ENCODE results near the gene SCYGR6.
A peak's percentile ranks its signal among the peaks of the same experiment; 100 is the strongest.

The SCYGR6 gene

GRCh38 chr2:227724394-227725039 is at the start of gene SCYGR6:
Gene SCYGR6 (minus strand): TSS chr2:227724757. CDS start chr2:227724757, 0 bp downstream.
- no peak within 1 kb of the TSS for H3K4me3 ChIP-seq (ENCODE audit: low read depth, low read length)
- no peak for TF ChIP-seq CTCF (IDR thresholded peaks at IDR 0.05; ENCODE audit: low read depth, low read length)

- no peak overlapping the region for H3K4me3 ChIP-seq (ENCODE audit: low read depth, low read length)
- peak; percentile 12; the same call in 1 of the 2 replicates for TF ChIP-seq CTCF (IDR thresholded peaks at IDR 0.05; ENCODE audit: low read depth, low read length)
Measured at GRCh38 chr2:227774011-227774624, 49.6 kb upstream of the SCYGR6 start.

- no peak overlapping the region for H3K4me3 ChIP-seq (ENCODE audit: low read depth, low read length)
- no peak for TF ChIP-seq CTCF (IDR thresholded peaks at IDR 0.05; ENCODE audit: low read depth, low read length)
Measured at GRCh38 chr2:227772932-227773331, 48.4 kb upstream of the SCYGR6 start.

GRCh38 chr2:227772197-227772661 is 47.7 kb upstream of the SCYGR6 start:
- no peak overlapping the region for H3K4me3 ChIP-seq (ENCODE audit: low read depth, low read length)
- TF ChIP-seq CTCF (IDR thresholded peaks at IDR 0.05; ENCODE audit: low read depth, low read length), result no peak

- no peak overlapping the region for H3K4me3 ChIP-seq (ENCODE audit: low read depth, low read length)
- TF ChIP-seq CTCF (IDR thresholded peaks at IDR 0.05; ENCODE audit: low read depth, low read length), result no peak
Measured at GRCh38 chr2:227767830-227768229, 43.3 kb upstream of the SCYGR6 start.

GRCh38 chr2:227766373-227766883 is 41.9 kb upstream of the SCYGR6 start:
- no peak overlapping the region for H3K4me3 ChIP-seq (ENCODE audit: low read depth, low read length)

More at GRCh38 chr2:227766373-227766883, 41.9 kb upstream of the SCYGR6 start:
- TF ChIP-seq CTCF (IDR thresholded peaks at IDR 0.05; ENCODE audit: low read depth, low read length), result peak; percentile 73
